Measurements from ENCODE around the gene BEAN1. TPM values are rescaled to one million over a fixed set of nuclear protein-coding genes. Genes with fewer than 3 reads are reported as not detected.
"Not testable (repeated sequence)": the region's sequence is repeated elsewhere in the genome, so short reads cannot be mapped to it uniquely, and the experiment has no call there.

The BEAN1 gene
- total RNA-seq, 2 donors from 2014 or later, result not detected

- no peak for DNase-seq
- intact Hi-C loops (cut with DNase I, micrococcal nuclease), result no loop called here
- ATAC-seq, result no peak
Observed at GRCh38 chr16:66510298-66510697, 83.2 kb downstream of the BEAN1 start.

- ATAC-seq, result no peak
- no peak for DNase-seq
- intact Hi-C loops (cut with DNase I, micrococcal nuclease), result no loop called here
Observed at GRCh38 chr16:66510711-66511601, 83.9 kb downstream of the BEAN1 start.

- no peak for DNase-seq
- intact Hi-C loops (cut with DNase I, micrococcal nuclease), result no loop called here
- no peak for ATAC-seq
Observed at GRCh38 chr16:66511602-66512271, 84.6 kb downstream of the BEAN1 start.

GRCh38 chr16:66512272-66513110 lies 85.4 kb downstream of the BEAN1 start:
- intact Hi-C loops (cut with DNase I, micrococcal nuclease), result no loop called here
- ATAC-seq (no peak), DNase-seq (no peak)

GRCh38 chr16:66513111-66513723 lies 86.1 kb downstream of the BEAN1 start:
- ATAC-seq (no peak), DNase-seq (no peak)
- intact Hi-C loops (cut with DNase I, micrococcal nuclease), result no loop called here

- ATAC-seq; intact Hi-C loops (cut with DNase I, micrococcal nuclease); DNase-seq: not testable (repeated sequence)
Observed at GRCh38 chr16:66514391-66514790, 87.3 kb downstream of the BEAN1 start.

GRCh38 chr16:66514980-66515595 lies 88.0 kb downstream of the BEAN1 start:
- ATAC-seq; DNase-seq; intact Hi-C loops (cut with DNase I, micrococcal nuclease): not testable (repeated sequence)

- intact Hi-C loops (cut with DNase I, micrococcal nuclease), result no loop called here
- DNase-seq, result no peak
Observed at GRCh38 chr16:66515596-66516508, 88.8 kb downstream of the BEAN1 start.

GRCh38 chr16:66516509-66516807 lies 89.4 kb downstream of the BEAN1 start:
- ATAC-seq, result no peak
- intact Hi-C loops (cut with DNase I, micrococcal nuclease), result no loop called here
- DNase-seq, result no peak

More at GRCh38 chr16:66515596-66516508, 88.8 kb downstream of the BEAN1 start:
- ATAC-seq, result peak; percentile 20

GRCh38 chr16:66516808-66517585 lies 89.9 kb downstream of the BEAN1 start:
- ATAC-seq (peak; percentile 94), DNase-seq (peak; percentile 95 to 99)
- intact Hi-C loops (cut with DNase I, micrococcal nuclease), result no loop called here

GRCh38 chr16:66517586-66518263 lies 90.6 kb downstream of the BEAN1 start:
- peak; percentile 1 for ATAC-seq
- intact Hi-C loops (cut with DNase I, micrococcal nuclease), result no loop called here
- no peak for DNase-seq

GRCh38 chr16:66519482-66520373 lies 92.6 kb downstream of the BEAN1 start:
- intact Hi-C loops (cut with DNase I, micrococcal nuclease), result no loop called here
- DNase-seq (no peak), ATAC-seq (no peak)

- intact Hi-C loops (cut with DNase I, micrococcal nuclease), result no loop called here
- ATAC-seq, result no peak
- DNase-seq, result peak; percentile 42 to 59
Observed at GRCh38 chr16:66520406-66521170, 93.5 kb downstream of the BEAN1 start.

- ATAC-seq (no peak), DNase-seq (no peak)
- intact Hi-C loops (cut with DNase I, micrococcal nuclease), result no loop called here
Observed at GRCh38 chr16:66521252-66521713, 94.2 kb downstream of the BEAN1 start.
